Measurements from ENCODE around the gene CRIP2.

The CRIP2 gene

DNA sequence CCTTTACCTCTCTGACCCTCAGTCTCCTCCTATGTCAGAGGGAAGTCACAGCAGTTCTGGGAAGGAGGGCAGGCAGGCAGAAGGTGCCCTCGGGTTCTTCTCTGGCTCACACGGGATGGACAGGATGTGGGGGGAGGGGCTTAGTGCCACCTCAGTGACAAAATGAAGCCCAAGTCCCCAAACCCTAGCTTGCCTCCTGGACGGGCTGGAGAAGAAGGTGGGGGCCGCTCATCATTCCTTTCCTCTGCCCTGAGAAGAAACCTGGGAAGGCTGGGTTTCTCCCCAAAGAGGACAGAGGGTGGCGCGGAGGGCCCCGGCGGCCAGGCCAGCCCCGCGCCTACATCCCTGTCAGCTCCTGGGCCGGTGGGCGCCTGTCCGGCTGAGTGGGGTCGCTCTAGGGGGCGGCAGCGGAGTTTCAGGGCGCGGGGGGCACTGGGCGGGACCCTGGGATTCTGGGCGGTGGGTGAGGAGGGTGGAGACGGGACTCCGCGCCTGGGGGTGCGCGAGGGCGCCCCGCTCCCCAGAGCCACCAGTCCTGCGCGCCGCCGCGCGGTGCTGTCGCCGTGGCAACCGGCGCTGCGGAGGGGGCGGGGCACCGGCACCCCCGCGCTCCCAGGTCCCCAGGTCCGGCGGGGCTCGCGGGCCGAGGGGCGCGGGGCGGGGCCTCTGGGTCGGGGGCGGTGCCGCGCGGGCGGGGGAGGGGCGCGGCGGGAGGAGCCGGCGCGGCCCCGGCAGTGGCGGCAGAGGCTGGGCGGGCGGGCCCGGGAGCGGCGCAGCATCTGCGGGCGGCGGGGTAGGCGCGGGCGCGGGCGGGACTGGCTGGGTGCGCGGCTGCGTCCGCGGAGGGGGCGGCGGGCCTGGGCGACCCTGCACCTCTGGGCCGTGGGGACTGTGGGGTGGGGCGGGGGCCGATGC, 51.5 kb downstream of the CRIP2 start, which contains the start of gene TMEM121:
TSS of gene TMEM121 (plus strand) at position 723 of the 915 bp plus-strand sequence. CDS start 2,252 bp downstream, outside the sequence.
- DNase-seq (ENCODE audit: extremely low read depth in 1 of 2, low read depth in 1 of 2) = no peak

DNA sequence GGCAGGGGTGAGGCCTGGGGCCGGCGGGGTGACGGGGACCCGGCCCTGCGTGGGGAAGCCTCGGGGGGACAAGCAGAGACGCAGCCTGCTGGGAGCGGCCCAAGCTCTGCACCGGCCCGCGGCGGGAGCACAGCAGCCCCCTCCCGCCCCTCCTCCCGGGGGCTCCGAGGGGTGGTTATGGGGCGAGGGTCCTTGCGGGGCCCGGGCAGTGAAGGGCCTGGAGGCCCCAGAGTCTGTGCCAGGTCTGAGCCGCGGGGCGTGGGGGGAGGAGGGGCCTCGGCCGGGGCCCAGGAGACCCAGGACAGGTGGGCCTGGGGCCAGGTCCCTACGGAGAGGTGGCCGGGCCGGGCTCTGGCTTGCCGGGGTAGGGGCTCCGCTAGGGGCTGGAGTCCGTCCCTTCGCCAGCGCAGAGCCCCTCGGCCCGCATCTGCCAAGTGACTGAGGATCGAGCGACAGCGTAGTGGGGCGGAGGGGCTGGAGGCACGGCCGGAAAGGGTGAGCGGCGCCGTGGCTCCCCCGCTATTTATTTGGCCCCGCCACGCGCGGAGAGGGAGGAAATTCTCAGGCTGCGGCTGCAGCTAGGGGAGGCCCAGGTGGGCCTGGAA, 52.3 kb downstream of the CRIP2 start:
- DNase-seq (ENCODE audit: extremely low read depth in 1 of 2, low read depth in 1 of 2) = no peak

DNA sequence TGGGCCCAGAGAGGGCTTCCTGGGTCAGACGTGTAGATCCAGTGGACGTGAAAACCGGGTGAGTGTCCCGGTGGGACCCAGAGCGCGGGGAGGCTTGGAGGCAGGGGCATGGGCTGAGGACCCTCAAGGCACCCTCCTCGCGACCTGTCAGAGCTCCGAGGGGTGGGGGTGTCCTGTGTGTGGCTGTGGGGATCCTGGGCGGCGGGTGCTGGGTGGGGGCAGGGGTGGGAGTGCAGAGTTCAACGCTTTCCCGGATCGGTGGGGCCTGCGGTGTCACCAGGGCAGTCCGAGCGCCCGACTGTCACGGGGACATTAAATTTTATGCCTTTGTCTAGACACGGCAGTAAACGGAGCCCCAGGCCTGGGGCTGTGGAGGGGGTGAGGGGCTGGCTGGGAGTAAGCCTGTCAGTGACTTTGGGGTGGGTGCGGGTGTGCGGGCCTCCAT, 52.8 kb downstream of the CRIP2 start:
- no peak for DNase-seq (ENCODE audit: extremely low read depth in 1 of 2, low read depth in 1 of 2)

DNA sequence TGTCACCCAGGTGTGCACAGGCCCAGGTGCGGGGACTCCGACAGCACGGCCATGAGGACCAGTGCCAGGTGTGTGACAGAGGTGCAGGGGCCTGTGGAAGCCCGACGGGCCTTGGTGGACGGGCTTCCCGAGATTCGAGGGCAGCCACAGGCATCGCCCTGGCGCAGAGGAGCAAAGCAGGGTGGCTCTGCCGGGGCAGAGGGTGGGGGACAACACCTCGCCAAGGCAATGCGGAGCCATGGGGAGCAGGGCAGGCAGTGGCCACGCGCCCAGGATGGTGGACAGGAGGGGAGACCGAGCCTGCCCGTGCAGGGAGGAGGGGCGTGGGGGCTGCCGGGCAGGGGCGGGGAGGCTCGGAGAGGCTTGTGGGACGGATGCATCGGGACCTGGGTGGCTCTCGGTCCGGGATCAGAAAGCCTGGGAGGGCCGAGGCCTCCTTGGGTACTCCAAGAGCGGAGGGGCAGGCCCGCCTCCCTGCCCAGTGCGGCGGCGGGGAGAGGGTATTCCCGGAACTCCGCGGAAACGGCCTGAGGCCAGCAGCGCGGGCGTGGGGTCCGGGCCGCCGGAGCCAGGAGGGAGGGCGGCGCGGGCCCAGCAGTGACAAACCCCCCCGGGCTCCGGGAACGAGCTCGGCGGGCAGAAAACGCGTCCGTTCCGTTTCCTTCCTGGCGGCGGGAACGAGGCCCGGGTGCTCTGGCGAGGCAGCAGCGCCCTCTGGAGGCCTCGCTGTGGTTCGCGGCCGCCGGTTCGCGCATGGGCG, 53.4 kb downstream of the CRIP2 start:
- peak; percentile 58 to 64 for DNase-seq (ENCODE audit: extremely low read depth in 1 of 2, low read depth in 1 of 2)

DNA sequence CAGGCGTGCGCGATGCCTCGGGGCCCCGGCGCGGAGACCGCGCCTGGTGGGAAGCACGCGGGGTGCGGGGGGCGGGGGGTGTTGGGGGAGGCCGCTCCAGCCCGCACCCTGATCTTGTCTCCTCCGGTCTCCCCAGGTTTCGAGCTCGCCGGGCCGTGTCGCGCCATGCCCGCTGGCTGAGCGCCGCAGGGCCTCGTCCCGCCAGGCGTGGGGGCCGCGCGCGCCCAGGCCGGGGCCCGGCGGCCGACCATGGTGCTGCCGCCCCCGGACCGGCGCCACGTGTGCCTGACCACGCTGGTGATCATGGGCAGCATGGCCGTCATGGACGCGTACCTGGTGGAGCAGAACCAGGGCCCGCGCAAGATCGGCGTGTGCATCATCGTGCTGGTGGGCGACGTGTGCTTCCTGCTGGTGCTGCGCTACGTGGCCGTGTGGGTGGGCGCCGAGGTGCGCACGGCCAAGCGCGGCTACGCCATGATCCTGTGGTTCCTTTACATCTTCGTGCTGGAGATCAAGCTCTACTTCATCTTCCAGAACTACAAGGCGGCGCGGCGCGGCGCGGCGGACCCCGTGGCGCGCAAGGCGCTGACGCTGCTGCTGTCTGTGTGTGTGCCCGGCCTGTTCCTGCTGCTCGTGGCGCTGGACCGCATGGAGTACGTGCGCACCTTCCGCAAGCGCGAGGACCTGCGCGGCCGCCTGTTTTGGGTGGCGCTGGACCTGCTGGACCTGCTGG, 54.1 kb downstream of the CRIP2 start:
- DNase-seq (ENCODE audit: extremely low read depth in 1 of 2, low read depth in 1 of 2) = peak in 1 of 2 donors; percentile 56

DNA sequence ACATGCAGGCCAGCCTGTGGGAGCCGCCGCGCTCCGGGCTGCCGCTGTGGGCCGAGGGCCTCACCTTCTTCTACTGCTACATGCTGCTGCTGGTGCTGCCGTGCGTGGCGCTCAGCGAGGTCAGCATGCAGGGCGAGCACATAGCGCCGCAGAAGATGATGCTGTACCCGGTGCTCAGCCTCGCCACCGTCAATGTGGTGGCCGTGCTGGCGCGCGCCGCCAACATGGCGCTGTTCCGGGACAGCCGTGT, 54.6 kb downstream of the CRIP2 start:
- no peak for DNase-seq (ENCODE audit: extremely low read depth in 1 of 2, low read depth in 1 of 2)
